ENCODE results near the gene DSPP.

- TF ChIP-seq ZNF175 (tag by site-specific recombination; IDR thresholded peaks at IDR 0.05) (no peak), ZNF473 (tag by site-specific recombination; IDR thresholded peaks at IDR 0.05) (no peak), CTCF (tag by site-specific recombination; IDR thresholded peaks at IDR 0.05) (no peak), WT1 (tag by site-specific recombination; IDR thresholded peaks at IDR 0.05) (no peak), ZNF10 (tag by site-specific recombination; IDR thresholded peaks at IDR 0.05) (no peak), ZBTB26 (tag by site-specific recombination; optimal IDR thresholded peaks at IDR 0.05) (no peak), ZNF777 (tag by site-specific recombination; IDR thresholded peaks at IDR 0.05; ENCODE audit: borderline replicate concordance) (no peak), ZNF501 (tag by site-specific recombination; IDR thresholded peaks at IDR 0.05) (no peak), ZNF530 (tag by site-specific recombination; IDR thresholded peaks at IDR 0.05; ENCODE audit: low read depth) (no peak), ZNF660 (tag by site-specific recombination; IDR thresholded peaks at IDR 0.05) (no peak), ZNF830 (tag by site-specific recombination; IDR thresholded peaks at IDR 0.05; ENCODE audit: low read depth) (no peak), ZNF138 (tag by site-specific recombination; IDR thresholded peaks at IDR 0.05; ENCODE audit: borderline replicate concordance) (no peak), ZNF24 (tag by site-specific recombination; IDR thresholded peaks at IDR 0.05) (no peak), ZNF140 (tag by site-specific recombination; IDR thresholded peaks at IDR 0.05) (no peak)
Observed at GRCh38 chr4:87632469-87632868, 24.1 kb downstream of the DSPP start.
